HFF-Myc (cell line): ENCODE measurements around the gene CALML6.
"Not testable (repeated sequence)": the region's sequence is repeated elsewhere in the genome, so short reads cannot be mapped to it uniquely, and the experiment has no call there.

Experiments used
- DNase-seq: peaks from one replicate; pipeline ENCODE4 v3.0.0-alpha.2; 2011; ENCODE audit warnings: low read depth; ENCODE audit errors: extremely low read depth
- H3K4me3 ChIP-seq: replicated peaks from 2 replicates; pipeline ENCODE4 v1.5.1; 2011; ENCODE audit warnings: low read depth, mild to moderate bottlenecking, control low read depth, low read length
- TF ChIP-seq, protein P1 (sequence below): IDR thresholded peaks from 2 replicates; pipeline ENCODE4 v1.5.1; 2012; ENCODE audit warnings: mild to moderate bottlenecking, low read depth, low read length, control low read depth; ENCODE audit errors: missing control alignments

Gene CALML6

DNA sequence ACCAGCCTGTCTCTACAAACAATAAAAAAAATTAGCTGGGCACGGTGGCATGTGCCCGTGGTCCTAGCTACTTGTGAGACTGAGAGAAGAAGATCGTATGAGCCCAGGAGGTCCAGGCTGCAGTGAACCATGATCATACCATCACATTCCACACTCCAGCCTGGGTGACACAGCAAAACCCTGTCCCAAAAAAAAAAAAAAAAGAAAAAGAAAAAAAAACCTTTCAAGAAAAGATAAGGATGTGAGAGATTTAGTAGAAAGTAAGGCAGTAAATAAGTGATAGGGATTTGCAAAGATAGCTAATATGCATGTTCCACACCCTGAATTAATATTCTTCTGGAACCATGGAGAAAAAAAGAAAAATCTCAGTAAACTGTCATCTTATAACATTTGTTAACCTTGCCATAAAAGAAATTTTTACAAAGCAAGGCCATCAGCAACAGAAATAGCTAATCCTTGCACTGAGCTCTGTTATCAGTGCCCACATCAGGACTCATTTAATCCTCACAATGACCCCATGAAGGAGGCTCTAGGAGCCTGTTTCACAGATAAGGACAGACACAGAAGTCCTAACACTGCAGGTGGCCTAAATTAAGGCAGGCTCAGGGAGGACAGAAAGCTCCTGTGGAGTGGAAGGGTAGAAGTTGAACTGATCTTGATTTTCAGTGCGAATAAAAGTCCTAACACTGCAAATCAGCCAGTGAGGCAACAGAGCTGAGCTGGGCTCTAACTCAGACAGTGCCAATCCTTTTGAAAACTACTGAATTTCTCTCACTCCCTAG is 31.8 kb upstream of the CALML6 start:
- DNase-seq, result no peak
- TF ChIP-seq, protein P1, sequence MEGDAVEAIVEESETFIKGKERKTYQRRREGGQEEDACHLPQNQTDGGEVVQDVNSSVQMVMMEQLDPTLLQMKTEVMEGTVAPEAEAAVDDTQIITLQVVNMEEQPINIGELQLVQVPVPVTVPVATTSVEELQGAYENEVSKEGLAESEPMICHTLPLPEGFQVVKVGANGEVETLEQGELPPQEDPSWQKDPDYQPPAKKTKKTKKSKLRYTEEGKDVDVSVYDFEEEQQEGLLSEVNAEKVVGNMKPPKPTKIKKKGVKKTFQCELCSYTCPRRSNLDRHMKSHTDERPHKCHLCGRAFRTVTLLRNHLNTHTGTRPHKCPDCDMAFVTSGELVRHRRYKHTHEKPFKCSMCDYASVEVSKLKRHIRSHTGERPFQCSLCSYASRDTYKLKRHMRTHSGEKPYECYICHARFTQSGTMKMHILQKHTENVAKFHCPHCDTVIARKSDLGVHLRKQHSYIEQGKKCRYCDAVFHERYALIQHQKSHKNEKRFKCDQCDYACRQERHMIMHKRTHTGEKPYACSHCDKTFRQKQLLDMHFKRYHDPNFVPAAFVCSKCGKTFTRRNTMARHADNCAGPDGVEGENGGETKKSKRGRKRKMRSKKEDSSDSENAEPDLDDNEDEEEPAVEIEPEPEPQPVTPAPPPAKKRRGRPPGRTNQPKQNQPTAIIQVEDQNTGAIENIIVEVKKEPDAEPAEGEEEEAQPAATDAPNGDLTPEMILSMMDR, result no peak
- no peak overlapping the region for H3K4me3 ChIP-seq

- not testable (repeated sequence) for H3K4me3 ChIP-seq, DNase-seq
These were observed 31.2 kb upstream of the CALML6 start for GRCh38 chr1:1883890-1884289.

GRCh38 chr1:1889090-1889750 is 25.8 kb upstream of the CALML6 start:
- TF ChIP-seq, protein P1, result no peak
- H3K4me3 ChIP-seq, result peak overlapping the region; percentile 74
- DNase-seq, result no peak

- H3K4me3 ChIP-seq, result peak overlapping the region; percentile 74
- DNase-seq, result no peak
- TF ChIP-seq, protein P1, result no peak
These were observed 25.1 kb upstream of the CALML6 start for GRCh38 chr1:1889847-1890505.

DNA sequence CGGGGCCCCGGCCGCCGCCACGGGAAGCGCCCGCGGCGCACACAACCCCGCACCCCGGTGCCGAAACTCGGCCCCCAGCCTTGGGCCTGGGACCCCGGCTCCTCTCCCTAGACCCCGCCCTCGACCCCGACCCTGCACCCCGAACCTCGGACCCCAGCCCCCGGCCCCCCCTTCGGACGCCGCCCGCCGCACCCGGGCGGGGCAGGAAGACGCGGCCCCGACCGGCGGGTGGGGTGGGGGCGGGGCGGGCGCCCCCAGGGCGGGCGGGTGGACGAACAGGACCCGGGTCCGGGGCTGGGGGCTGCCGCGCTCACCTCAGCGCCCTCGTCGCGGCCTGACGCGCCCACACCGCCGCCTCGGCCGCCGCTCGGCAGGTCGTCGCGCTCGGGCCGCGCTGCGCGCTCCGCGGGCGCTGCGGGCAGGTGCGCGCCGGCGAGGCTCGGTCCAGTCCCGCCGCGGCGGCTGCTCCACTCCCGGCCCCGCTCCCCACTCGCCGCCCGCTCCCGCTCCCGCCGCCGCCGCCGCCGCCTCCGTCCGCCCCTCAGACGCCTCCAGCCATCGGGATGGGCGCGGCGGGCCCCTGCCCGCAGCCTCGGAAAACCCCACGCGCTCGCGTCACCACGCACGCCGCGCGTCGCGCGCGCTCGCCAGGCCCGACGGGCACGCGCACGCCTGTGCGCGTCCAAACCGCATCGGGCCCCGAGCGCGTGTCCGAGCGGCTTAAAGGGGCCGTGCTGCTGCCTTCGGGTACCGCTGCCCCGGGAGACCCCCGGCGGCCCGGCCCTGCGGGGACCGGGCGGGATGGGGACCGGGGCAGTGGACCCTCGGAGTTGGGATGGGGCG is 24.3 kb upstream of the CALML6 start, which contains the start of gene GNB1:
Gene GNB1 (minus strand): TSS at position 582 of the 843 bp plus-strand sequence. CDS start 65,634 bp downstream, outside the sequence.
- TF ChIP-seq, protein P1, result no peak
- peak within 1 kb of the TSS; percentile 74 for H3K4me3 ChIP-seq
- DNase-seq, result peak; percentile 43

DNA sequence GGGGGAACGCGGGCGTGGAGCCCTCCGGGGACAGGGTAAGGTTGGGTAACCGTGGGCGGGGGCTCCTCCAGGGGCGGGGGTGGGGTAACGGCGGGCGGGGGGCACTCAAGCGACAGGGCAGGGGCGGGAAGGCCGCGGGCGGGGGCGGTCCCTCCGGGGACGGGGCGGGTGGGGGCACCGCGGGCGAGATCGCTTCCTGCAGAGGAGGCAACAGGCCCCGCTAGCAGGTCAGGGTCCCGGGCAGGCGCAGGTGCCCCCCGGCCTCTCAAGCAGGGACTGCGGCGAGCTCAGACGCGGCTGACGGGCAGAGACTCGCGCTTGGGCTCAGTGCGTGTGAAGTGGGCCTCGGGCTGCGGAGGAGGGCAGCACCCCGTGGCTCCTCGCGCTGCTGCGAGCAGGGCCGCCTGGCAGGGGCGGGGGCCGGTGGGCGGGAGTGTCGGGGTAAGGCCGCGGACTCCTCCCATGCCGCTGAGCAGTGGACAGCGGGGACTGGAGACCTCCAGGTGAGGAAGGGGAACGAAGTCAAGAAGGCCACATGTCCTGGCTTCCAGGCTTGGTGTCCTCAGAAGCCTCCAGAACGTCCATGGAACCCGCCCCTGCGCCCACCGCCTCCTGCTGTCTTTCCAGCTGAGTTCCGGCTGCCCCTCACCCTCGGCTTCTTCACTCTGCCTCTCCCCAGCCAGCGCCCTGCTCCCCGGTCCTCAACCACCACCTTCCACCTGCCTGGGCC is 23.5 kb upstream of the CALML6 start:
- H3K4me3 ChIP-seq, result peak overlapping the region; percentile 52
- TF ChIP-seq, protein P1, result no peak
- no peak for DNase-seq
